ENCODE data around the gene TMEM232.

- TF ChIP-seq CTCF (IDR thresholded peaks at IDR 0.05) (no peak), REST (IDR thresholded peaks at IDR 0.05; ENCODE audit: insufficient read depth in 1 of 2, low read depth in 2 of 2, low read length in 1 of 2) (no peak), POLR2AphosphoS5 (IDR thresholded peaks at IDR 0.05; ENCODE audit: low read depth, low read length) (no peak), SIN3A (IDR thresholded peaks at IDR 0.05; ENCODE audit: borderline replicate concordance, insufficient read depth, low read depth, low read length) (no peak), TCF7L2 (IDR thresholded peaks at IDR 0.05; ENCODE audit: low read depth, low read length) (no peak)
Observed at GRCh38 chr5:110760158-110760557, 33.7 kb upstream of the TMEM232 start.

Data from Panc1 (cell line).